Upper lobe of left lung (tissue), 4 donors: ENCODE results near the gene SND1.

Experiments used
- CTCF ChIP-seq, 6 experiments: fragments of 450-650 bp in 4 of 6; fragments of 200-600 bp in 2 of 6; sonication (generic) in 2 of 6; IDR thresholded peaks; one replicate each; pipeline ENCODE4 v1.5.1; 2016 to 2019; ENCODE audit warnings: antibody characterized with exemption in 6 of 6
- POLR2A ChIP-seq, 4 donors: fragments of 450-650 bp; IDR thresholded peaks; one replicate each; pipeline ENCODE4 v1.5.1; 2016 to 2017; ENCODE audit warnings: antibody characterized with exemption in 4 of 4, mild to moderate bottlenecking in 2 of 4

GRCh38 chr7:128084896-128085608 lies 433.1 kb downstream of the SND1 start:
- TF ChIP-seq POLR2A (IDR thresholded peaks at IDR 0.05) (no peak), CTCF (IDR thresholded peaks at IDR 0.05) (no peak)
